ENCODE results near the gene ZFYVE9.

Gene ZFYVE9

GRCh38 chr1:52209429-52209828, 67.5 kb downstream of the ZFYVE9 start:
- DNase-seq (ENCODE audit: low spot score in 2 of 2): no peak
- H3K27me3 Mint-ChIP-seq: peaks cover 4% of the 10 kb centered on the region
- no peak for ATAC-seq (replicated peaks; ENCODE audit: extremely low read depth, poor library complexity, severe bottlenecking)
- H3K36me3 Mint-ChIP-seq (ENCODE audit: insufficient read depth): peaks cover 1% of the 10 kb centered on the region
- H3K4me1 Mint-ChIP-seq: no peaks in the 10 kb centered on the region
- H3K4me3 Mint-ChIP-seq: no peak overlapping the region
- H3K27ac Mint-ChIP-seq (ENCODE audit: low read depth): no peak overlapping the region
- H3K9me3 Mint-ChIP-seq: no peaks in the 10 kb centered on the region

- H3K4me3 Mint-ChIP-seq: no peak overlapping the region
- ATAC-seq (replicated peaks; ENCODE audit: extremely low read depth, poor library complexity, severe bottlenecking) (no peak), DNase-seq (ENCODE audit: low spot score in 2 of 2) (no peak)
- H3K9me3 Mint-ChIP-seq: no peaks in the 10 kb centered on the region
- H3K4me1 Mint-ChIP-seq: no peaks in the 10 kb centered on the region
- H3K27me3 Mint-ChIP-seq: no peaks in the 10 kb centered on the region
- H3K27ac Mint-ChIP-seq (ENCODE audit: low read depth): no peak overlapping the region
- H3K36me3 Mint-ChIP-seq (ENCODE audit: insufficient read depth): peaks cover 1% of the 10 kb centered on the region
Measured at GRCh38 chr1:52210044-52210443, 68.2 kb downstream of the ZFYVE9 start.

GRCh38 chr1:52216907-52217458, 75.1 kb downstream of the ZFYVE9 start:
- ATAC-seq (replicated peaks; ENCODE audit: extremely low read depth, poor library complexity, severe bottlenecking): no peak
- Mint-ChIP-seq H3K4me1 (peaks cover 9% of the 10 kb centered on the region), H3K9me3 (peaks cover 11% of the 10 kb centered on the region), H3K27me3 (no peaks in the 10 kb centered on the region), H3K36me3 (ENCODE audit: insufficient read depth) (peaks cover 3% of the 10 kb centered on the region), H3K27ac (ENCODE audit: low read depth) (no peak overlapping the region), H3K4me3 (no peak overlapping the region)
- no peak for DNase-seq (ENCODE audit: low spot score in 2 of 2)

DNA sequence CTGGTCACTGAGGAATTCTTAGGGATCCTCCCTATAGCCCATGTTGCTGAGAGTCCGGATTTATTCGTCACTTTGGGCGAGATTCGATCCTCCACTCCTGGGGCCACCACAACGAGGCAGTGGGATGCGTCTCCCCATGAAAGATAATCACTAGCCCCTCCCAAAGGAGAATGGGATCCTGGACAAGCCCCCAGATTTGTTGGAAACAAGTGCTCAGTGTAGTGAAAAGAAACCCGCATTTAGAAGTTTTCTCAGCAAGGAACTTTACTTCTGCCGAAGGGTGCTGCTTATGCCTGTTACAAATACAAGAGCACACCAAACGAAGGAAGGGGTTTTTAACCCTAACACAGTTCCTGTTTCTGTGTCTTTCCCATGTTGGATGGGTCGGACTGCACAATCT, 83.3 kb downstream of the ZFYVE9 start:
- Mint-ChIP-seq H3K9me3 (peaks cover 8% of the 10 kb centered on the region), H3K4me3 (no peak overlapping the region), H3K27me3 (no peaks in the 10 kb centered on the region), H3K36me3 (ENCODE audit: insufficient read depth) (no peaks in the 10 kb centered on the region), H3K27ac (ENCODE audit: low read depth) (no peak overlapping the region), H3K4me1 (peaks cover 5% of the 10 kb centered on the region)
- DNase-seq (ENCODE audit: low spot score in 2 of 2) (no peak), ATAC-seq (replicated peaks; ENCODE audit: extremely low read depth, poor library complexity, severe bottlenecking) (no peak)

GRCh38 chr1:52229494-52229893, 87.6 kb downstream of the ZFYVE9 start:
- DNase-seq (ENCODE audit: low spot score in 2 of 2) (no peak), ATAC-seq (replicated peaks; ENCODE audit: extremely low read depth, poor library complexity, severe bottlenecking) (no peak)
- Mint-ChIP-seq H3K9me3 (peaks cover 8% of the 10 kb centered on the region), H3K4me3 (no peak overlapping the region), H3K27ac (ENCODE audit: low read depth) (no peak overlapping the region), H3K36me3 (ENCODE audit: insufficient read depth) (peaks cover 1% of the 10 kb centered on the region), H3K27me3 (no peaks in the 10 kb centered on the region), H3K4me1 (peaks cover 5% of the 10 kb centered on the region)

DNA sequence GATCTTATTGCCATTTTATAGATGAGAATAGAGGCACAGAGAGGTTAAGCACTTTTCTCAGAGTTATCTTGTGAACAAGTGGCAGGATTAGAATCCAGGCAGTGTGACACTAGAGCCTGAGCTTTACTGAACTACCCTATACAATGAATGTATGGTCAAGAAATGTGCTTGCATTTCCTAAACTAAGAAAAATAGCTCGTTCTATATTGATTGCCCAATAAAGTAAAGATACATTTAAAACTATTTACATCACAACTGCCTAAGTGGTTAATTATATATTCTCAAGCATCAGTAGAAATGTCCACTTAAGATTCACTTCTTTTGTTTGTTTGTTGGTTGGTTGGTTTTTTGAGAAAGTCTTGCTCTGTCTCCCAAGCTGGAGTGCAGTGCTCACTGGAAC, 91.6 kb downstream of the ZFYVE9 start:
- H3K27me3 Mint-ChIP-seq: no peaks in the 10 kb centered on the region
- no peaks in the 10 kb centered on the region for H3K4me1 Mint-ChIP-seq
- peaks cover 4% of the 10 kb centered on the region for H3K36me3 Mint-ChIP-seq (ENCODE audit: insufficient read depth)
- DNase-seq (ENCODE audit: low spot score in 2 of 2) (no peak), ATAC-seq (replicated peaks; ENCODE audit: extremely low read depth, poor library complexity, severe bottlenecking) (no peak)
- no peaks in the 10 kb centered on the region for H3K9me3 Mint-ChIP-seq
- H3K27ac Mint-ChIP-seq (ENCODE audit: low read depth): no peak overlapping the region
- no peak overlapping the region for H3K4me3 Mint-ChIP-seq

DNA sequence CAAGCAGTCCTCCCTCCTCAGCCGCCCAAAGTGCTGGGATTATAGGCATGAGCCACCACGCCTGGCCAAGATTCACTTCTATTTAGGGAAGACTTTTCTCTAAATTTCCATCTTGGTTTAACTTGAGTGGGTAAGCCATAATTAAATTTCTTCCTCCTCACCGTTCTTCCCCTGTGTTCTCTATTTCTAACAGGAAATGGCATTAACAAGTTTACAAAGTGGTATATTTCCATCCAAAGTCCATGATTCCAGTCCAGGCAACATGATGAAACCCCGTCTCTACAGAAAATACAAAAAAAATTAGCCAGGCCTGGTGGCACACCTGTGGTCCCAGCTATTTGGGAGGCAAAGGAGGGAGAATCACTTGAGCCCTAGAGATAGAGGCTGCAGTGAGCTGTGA, 92.1 kb downstream of the ZFYVE9 start:
- Mint-ChIP-seq H3K27me3 (no peaks in the 10 kb centered on the region), H3K4me1 (no peaks in the 10 kb centered on the region)

GRCh38 chr1:52234708-52235107, 92.8 kb downstream of the ZFYVE9 start:
- ATAC-seq (replicated peaks; ENCODE audit: extremely low read depth, poor library complexity, severe bottlenecking): no peak
- peaks cover 4% of the 10 kb centered on the region for H3K36me3 Mint-ChIP-seq (ENCODE audit: insufficient read depth)
- no peak overlapping the region for H3K4me3 Mint-ChIP-seq

More for the DNA sequence above, 92.1 kb downstream of the ZFYVE9 start:
- Mint-ChIP-seq H3K9me3 (no peaks in the 10 kb centered on the region), H3K27ac (ENCODE audit: low read depth) (no peak overlapping the region), H3K36me3 (ENCODE audit: insufficient read depth) (peaks cover 4% of the 10 kb centered on the region), H3K4me3 (no peak overlapping the region)
- no peak for DNase-seq (ENCODE audit: low spot score in 2 of 2)
- no peak for ATAC-seq (replicated peaks; ENCODE audit: extremely low read depth, poor library complexity, severe bottlenecking)

DNA sequence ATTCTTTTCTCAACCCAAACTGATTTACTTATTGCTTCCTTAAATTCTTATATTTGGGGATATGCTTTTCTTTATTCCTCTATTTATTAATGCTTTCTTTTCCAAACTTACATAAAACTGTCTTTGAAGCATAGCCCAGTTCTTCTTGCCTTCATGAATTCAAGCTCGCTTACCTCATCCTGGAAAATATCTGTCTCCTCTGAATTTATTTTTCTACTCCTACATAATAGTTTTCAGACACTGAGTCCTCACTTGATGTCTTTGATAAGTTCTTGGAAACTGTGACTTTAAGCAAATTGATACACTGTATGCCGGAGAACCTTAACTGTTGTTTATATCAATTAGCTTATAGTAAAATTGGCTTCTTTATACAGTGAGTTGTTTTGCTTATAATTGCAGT, 93.8 kb downstream of the ZFYVE9 start:
- Mint-ChIP-seq H3K4me1 (no peaks in the 10 kb centered on the region), H3K4me3 (no peak overlapping the region), H3K27me3 (no peaks in the 10 kb centered on the region), H3K36me3 (ENCODE audit: insufficient read depth) (peaks cover 4% of the 10 kb centered on the region), H3K27ac (ENCODE audit: low read depth) (no peak overlapping the region), H3K9me3 (no peaks in the 10 kb centered on the region)
- ATAC-seq (replicated peaks; ENCODE audit: extremely low read depth, poor library complexity, severe bottlenecking): no peak
- DNase-seq (ENCODE audit: low spot score in 2 of 2): no peak

More at GRCh38 chr1:52234708-52235107, 92.8 kb downstream of the ZFYVE9 start:
- Mint-ChIP-seq H3K9me3 (no peaks in the 10 kb centered on the region), H3K27ac (ENCODE audit: low read depth) (no peak overlapping the region), H3K27me3 (no peaks in the 10 kb centered on the region), H3K4me1 (no peaks in the 10 kb centered on the region)
- no peak for DNase-seq (ENCODE audit: low spot score in 2 of 2)

DNA sequence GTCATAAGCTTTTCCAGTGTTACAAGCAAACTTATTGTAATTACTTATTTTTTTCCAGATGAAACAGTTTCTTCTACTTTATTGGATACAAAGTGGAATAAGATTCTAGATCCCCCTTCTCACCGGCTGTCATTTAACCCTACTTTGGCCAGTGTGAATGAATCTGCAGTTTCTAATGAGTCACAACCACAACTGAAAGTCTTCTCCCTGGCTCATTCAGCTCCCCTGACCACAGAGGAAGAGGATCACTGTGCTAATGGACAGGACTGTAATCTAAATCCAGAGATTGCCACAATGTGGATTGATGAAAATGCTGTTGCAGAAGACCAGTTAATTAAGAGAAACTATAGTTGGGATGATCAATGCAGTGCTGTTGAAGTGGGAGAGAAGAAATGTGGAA, 95.5 kb downstream of the ZFYVE9 start:
- H3K4me1 Mint-ChIP-seq: no peaks in the 10 kb centered on the region
- H3K27ac Mint-ChIP-seq (ENCODE audit: low read depth): no peak overlapping the region
- peaks cover 4% of the 10 kb centered on the region for H3K36me3 Mint-ChIP-seq (ENCODE audit: insufficient read depth)
- ATAC-seq (replicated peaks; ENCODE audit: extremely low read depth, poor library complexity, severe bottlenecking) (no peak), DNase-seq (ENCODE audit: low spot score in 2 of 2) (no peak)
- no peaks in the 10 kb centered on the region for H3K27me3 Mint-ChIP-seq
- no peak overlapping the region for H3K4me3 Mint-ChIP-seq
- no peaks in the 10 kb centered on the region for H3K9me3 Mint-ChIP-seq

- no peak for ATAC-seq (replicated peaks; ENCODE audit: extremely low read depth, poor library complexity, severe bottlenecking)
- no peaks in the 10 kb centered on the region for H3K27me3 Mint-ChIP-seq
- no peaks in the 10 kb centered on the region for H3K9me3 Mint-ChIP-seq
- H3K4me3 Mint-ChIP-seq: no peak overlapping the region
- H3K36me3 Mint-ChIP-seq (ENCODE audit: insufficient read depth): peaks cover 4% of the 10 kb centered on the region
- H3K27ac Mint-ChIP-seq (ENCODE audit: low read depth): no peak overlapping the region
- no peak for DNase-seq (ENCODE audit: low spot score in 2 of 2)
- no peaks in the 10 kb centered on the region for H3K4me1 Mint-ChIP-seq
Measured at GRCh38 chr1:52238474-52238873, 96.6 kb downstream of the ZFYVE9 start.

GRCh38 chr1:52238887-52239707, 97.2 kb downstream of the ZFYVE9 start:
- Mint-ChIP-seq H3K27ac (ENCODE audit: low read depth) (no peak overlapping the region), H3K4me1 (no peaks in the 10 kb centered on the region), H3K9me3 (no peaks in the 10 kb centered on the region), H3K4me3 (no peak overlapping the region), H3K36me3 (ENCODE audit: insufficient read depth) (peaks cover 3% of the 10 kb centered on the region), H3K27me3 (no peaks in the 10 kb centered on the region)
- no peak for DNase-seq (ENCODE audit: low spot score in 2 of 2)
- no peak for ATAC-seq (replicated peaks; ENCODE audit: extremely low read depth, poor library complexity, severe bottlenecking)

DNA sequence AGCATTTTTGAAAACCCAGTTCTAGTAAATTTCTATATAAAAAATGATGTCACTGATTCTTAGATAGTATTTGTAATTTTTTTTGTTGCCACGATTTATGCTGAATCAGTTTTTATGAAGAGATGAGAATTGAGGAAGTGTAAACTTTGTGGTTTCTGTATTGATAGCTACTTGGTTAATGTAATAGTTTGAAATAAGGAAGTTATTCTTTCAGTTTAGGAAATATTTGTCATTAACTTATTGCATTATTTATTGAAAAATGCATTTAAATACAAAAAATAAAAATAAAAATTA, 97.8 kb downstream of the ZFYVE9 start:
- H3K36me3 Mint-ChIP-seq (ENCODE audit: insufficient read depth): peaks cover 3% of the 10 kb centered on the region
- DNase-seq (ENCODE audit: low spot score in 2 of 2): no peak
- no peaks in the 10 kb centered on the region for H3K27me3 Mint-ChIP-seq
- no peak overlapping the region for H3K27ac Mint-ChIP-seq (ENCODE audit: low read depth)
- H3K4me1 Mint-ChIP-seq: no peaks in the 10 kb centered on the region
- no peak for ATAC-seq (replicated peaks; ENCODE audit: extremely low read depth, poor library complexity, severe bottlenecking)
- no peaks in the 10 kb centered on the region for H3K9me3 Mint-ChIP-seq
- no peak overlapping the region for H3K4me3 Mint-ChIP-seq
